NCI-H1694 (cell line): Measurements from ENCODE around the gene CIAPIN1.

ENCODE experiments used
- DNase-seq: peaks from one replicate; lab custom pipeline; 2025; lab: John Stamatoyannopoulos, UW

Gene CIAPIN1

DNA sequence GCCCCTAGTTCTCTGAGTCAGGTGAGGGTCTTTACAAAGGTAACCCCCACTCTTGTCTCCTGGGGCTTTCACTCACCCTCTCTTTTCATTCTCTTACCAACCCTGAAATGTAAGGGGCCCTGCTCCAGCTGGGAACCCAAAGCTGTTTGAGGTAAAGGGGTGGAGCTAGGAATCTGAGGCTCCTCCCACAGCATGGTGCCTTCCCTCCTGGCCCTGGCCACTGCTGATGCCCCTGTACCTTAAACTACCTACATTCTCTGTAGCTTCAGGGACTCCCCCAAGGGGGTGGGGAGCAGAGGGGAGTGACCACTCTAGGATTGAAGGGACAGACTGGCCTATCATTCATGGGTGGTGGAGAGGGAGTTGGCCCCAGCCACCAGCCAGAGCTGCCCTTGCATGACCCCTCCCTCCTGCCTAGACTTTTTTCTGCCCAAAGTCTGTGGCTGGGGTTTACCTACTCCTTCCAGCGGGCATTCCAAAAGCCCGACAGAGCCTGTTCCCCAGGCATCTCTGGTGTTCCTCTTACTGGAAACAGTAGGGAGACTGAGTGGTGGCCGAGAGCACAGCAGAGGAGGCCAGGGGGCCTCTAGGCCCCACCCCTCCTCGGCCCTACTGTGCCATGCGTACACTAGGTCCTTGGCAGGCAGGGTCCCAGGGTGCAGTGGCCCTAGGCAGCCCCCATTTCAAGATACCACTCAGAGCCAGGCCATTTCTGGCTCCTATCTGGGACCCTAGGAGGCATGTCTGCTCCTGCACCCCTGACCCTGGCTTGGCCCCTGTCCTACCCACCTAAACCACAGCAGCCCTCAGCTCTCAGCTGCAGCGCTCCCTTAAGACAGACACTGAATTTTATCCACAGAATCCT lies 29.6 kb upstream of the CIAPIN1 start:
- DNase-seq, result no peak

DNA sequence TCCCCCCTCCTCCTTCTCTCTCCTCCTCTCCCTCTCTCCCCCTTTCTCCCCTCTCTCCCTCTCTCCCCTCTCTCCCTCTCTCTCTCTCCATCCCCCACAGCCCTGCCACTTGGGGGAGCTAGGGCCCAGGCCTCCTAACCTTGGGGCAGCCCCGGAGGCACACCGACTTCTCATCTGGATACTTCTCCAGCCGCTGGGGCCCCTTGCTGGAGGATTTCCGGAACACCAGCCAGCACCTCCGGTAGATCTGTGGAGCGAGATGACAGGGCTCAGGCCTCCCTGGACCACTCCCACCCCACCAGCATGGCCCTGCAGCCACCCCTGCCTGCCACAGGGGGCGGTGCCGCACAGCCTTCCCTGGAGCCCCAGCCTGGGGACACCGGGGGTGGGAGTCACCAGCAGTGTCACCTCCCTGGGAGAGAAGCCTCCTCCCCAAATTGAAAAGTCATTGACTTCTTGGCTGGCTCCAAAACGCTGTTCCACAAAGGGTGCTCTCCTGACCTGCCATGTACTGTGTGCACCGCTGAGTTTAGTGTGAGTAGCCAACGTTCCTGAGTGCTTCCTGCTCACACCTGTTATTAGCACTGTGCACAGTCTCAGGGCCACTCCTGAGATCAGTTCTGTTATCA lies 28.6 kb upstream of the CIAPIN1 start:
- DNase-seq, result no peak

DNA sequence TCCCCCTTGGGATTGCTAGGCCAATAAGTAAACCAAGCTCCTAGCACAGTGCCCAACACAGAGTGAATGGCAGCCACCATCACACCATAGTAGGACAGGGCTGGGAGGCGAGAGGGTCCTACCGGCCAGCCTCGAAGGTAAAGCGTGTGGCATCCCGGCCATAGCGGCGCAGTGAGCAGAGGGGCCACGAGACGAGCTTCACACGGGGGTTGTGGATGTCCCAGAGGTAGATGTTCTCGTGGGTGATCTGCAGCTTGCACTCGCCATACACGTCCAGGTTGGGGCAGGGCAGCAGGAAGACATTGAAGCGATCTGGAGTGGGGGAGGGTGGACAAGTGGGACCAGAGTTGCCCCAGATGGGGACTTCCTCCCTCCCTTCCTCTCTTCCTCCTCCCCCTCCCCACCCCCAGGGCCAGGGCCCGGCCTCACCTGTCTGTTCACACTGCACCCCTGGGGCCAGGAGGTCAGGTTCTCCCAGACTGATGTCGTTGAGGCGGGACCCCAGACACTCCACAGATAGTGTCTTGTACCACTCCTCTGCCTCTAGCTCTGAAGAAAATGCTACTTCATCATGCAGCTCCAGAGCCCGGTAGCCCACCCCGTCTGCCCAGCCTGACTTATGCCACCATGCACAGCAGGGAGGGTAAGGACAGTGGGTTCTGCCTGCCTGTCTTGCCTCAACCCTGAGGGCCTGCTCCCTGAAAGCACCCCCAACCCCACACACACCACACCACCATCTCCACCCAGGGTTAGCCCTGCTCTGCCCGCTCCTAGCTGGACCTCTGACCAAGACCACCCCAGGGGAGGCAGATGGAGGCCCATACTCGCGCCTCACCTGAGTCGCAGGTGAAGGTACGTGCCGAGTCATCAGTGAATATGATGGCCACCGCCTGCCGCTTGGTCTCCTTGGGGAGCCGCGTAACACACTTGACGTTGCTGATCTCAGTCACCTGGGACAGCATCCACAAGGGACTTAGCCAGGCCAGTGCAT lies 27.8 kb upstream of the CIAPIN1 start:
- no peak for DNase-seq

DNA sequence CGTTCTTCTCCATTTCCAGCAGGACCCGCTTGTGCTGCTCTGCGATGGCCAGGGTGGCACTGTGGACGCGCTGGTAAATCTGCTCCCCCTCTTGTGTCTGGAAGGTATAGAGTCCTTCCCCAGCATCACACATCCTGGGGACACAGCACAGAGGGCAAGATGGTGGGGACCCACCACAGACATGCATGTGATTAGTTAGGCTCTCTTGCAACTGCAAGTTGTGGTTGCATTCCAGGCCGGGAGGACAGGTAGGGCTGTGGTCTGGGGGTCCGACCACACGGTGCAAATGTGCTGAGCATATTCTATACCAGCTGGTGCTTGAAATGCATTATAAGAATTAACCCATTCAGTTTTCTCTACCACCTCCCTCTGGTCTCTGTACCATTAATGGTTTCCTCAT lies 26.7 kb upstream of the CIAPIN1 start:
- DNase-seq, result no peak

DNA sequence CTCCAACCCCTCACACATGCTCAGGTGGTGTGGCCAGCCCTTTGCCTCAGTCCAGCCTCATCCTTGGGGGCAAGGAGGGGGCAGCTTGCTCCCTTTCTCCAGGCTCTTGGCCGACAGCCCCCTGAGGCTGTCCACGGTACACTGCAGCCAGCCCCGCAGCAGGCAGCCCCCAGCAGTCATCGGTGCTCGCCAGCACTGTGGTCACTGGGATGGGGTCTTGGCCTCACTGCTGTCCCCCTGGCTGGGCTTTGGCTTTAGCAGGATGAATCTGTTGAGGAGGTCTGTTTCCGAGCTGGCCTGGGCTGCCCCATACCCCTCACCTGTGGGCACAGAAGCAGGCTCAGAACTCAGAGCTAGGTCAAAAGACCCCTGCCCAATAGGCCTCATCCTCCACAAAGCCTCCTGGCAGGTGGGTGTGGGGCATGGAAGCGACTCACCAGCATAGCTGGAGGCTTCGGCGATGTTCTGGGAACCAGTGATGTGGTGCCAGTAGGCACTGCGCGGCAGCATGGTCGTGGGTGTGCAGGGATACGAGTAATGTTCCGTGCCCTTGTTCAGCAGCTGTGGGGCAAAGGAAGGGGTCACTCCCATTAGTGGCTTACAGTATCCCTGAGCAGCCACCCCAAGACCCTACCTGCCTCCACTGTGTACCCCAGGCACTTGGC lies 26.1 kb upstream of the CIAPIN1 start:
- no peak for DNase-seq

DNA sequence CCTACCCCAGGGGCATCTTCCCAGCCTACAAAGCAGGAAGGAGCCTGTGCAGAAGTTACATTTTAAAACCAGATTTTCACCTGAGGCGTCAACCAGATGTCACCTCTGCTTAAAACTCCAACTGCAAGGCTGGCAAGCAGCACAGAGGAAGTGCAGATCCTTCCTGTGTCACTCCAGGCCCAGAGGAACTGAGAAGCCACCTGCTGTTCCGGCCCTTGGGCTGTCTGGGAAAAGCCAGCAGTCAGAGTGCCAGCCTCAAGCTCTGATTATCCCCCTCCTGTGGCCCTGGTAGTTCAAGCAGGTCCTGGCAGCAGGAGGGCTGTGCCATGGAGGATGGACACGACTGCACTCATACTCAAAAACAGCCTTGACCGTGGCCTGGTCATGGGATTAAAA lies 25.5 kb upstream of the CIAPIN1 start:
- no peak for DNase-seq

DNA sequence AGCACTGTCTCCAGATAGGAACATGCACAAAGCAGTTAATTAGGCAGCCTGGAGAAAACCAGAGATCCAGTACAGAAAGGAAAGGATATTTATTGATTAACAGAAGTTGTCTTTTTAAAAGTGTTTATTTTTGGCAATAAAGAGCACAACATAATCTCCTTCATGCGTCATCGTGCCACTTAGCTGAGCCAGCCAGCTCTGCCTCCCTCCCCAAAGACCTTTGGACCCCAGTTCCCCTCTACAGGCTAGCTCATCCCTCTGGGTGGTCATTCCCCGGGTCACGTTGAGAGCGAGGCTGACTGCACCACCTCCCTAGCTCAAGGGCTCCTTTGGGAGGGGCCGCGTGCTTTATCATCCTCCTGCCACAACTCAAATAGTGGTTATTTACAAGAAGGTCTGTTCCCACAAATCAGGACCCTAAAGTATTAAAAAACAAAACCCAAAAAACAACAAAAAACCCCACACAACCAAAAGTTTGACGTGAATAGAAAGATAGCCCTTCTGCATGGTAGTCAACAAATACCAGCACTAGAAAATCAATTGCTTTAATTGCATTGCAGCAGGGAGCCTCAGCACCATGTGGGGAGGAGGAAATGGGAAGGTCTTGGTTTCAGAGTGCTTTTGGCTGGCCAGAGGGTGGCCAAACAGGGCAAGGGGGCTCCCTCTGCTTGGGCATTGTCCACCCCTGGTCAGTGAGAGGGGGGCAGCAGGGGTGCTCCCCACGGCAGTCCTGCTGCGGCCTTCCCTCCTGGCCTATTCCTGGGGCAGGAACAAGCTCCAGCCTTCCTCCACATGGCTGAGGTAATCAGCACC lies 24.9 kb upstream of the CIAPIN1 start:
- DNase-seq, result no peak

DNA sequence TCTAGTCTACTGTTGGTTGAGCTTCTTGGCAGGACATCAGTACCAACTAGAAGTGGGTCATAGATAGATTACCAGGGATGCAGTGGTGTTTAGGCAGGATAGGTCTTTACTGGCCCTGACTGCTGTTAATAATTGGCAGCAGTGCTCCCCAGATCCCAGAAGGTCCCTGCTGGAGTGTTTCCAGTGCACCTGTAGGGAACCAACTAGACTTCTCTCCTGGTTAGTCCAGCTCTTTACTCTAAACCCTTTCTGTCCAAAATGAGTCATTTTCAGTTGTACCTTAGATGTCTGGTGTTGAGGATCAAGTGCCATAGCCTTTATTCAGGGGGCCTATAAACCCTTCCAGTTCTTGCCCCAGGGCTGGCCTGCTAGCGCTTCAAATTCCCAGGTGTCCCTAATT lies 24.0 kb upstream of the CIAPIN1 start:
- no peak for DNase-seq

DNA sequence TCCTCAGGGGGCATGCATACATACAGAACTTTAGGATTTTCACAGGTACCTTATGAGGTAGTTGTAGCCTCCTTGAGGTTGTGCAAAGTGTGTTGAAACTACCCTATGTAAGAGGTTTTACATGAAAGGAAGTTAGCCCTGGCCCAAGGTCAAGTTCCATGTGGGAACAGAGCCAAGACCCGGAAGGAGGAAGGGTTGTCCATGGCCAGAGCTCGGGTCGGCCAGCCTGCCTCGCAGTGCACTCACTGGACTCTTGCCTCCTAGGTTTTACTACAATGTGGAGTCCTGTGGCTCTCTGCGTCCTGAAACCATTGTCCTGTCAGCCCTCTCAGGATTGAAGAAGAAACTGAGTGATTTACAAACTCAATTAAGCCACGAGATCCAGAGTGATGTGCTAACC lies 23.5 kb upstream of the CIAPIN1 start:
- DNase-seq, result no peak

DNA sequence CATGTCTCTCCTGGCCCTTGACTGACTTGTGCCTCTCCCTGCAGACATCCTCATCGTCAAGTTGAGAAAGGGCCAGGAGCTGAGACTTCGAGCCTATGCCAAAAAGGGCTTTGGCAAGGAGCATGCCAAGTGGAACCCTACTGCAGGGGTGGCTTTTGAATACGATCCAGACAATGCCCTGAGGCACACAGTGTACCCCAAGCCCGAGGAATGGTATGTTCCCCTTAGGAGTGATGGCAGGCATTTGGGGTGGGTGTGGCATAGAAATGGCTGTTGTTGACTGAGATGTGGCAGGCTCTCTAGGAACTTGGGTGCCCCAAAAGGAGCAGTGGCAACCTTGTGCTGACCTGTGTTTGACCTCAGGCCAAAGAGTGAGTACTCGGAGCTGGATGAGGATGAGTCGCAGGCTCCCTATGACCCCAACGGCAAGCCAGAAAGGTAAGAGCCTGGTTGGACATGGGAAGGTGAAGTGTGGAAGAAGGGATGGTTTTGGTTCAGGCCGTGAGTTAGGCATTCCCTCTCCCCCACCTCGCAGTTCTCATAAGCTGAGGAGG lies 22.8 kb upstream of the CIAPIN1 start:
- DNase-seq, result no peak

DNA sequence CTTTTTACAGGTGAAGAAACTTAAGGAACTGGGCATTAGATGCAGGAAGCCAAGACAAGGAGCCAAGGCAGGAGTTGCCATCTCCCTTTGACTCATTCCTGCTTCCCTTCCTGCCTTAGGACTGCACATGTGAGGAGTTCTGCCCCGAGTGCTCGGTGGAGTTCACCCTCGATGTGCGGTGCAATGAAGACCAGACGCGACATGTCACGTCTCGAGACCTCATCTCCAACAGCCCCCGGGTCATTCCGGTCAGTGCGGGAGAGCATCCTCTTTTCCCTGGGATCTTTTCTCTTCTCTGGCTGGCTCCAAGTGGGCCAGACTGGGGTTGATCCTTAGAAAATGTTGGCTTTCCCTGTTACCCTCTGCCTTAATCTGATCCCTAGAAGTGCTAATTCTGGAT lies 21.9 kb upstream of the CIAPIN1 start:
- no peak for DNase-seq

DNA sequence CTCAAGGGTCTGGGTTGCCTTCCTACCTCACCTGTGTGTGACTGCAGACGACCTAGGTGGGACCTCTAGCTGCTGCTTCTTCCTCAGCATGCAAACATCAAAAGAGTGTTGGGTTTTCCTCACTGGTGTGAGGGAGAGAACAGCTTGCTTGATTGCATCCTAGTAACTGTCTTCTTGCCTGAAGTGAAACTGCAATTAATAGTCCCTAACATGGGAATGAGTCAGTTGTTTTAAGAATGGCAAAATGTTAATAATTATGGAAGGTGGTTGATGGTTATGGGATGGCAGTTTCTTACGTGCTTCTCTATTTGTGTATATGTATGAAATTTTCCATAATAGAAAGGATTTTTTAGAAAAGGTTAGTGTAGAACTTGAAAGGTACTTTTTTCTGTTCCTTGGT lies 21.2 kb upstream of the CIAPIN1 start:
- no peak for DNase-seq

DNA sequence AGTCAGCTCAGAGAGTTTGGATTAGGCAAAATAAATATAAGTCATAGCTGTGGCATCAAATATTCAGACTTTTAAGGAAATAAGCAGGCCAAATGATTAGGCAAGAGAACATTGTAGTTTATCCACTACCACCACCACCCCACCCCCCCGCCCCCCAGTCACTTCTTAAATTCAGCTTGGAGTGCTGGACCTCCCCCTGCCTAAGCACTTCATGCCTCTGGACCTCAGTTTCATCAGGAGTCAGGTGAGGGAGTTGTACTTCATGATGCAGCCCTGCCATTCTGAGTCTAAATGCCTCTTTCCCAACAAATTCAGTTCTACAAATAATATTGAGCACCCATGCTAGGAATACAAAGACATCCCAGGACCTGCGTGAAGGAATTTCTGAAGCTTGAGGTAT lies 17.3 kb upstream of the CIAPIN1 start:
- no peak for DNase-seq

DNA sequence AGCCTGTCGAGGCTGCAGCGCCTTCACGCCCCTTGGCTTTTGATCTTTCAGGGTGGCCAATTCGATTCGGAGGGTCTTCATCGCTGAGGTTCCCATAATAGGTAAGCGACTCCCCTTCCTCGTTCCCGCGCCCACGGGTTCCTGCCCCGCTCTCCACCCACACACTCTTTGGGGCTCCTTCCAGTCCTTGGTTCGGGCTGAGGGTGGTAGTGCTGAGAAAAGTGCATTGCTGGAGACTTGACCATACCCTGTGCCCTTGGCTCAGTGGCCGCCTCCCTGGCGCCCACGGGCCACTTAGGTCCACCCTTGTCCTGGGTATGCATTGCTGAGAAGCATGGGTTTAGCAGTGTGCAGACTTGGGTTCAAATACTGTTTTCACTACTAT lies 15.8 kb upstream of the CIAPIN1 start:
- DNase-seq, result no peak

DNA sequence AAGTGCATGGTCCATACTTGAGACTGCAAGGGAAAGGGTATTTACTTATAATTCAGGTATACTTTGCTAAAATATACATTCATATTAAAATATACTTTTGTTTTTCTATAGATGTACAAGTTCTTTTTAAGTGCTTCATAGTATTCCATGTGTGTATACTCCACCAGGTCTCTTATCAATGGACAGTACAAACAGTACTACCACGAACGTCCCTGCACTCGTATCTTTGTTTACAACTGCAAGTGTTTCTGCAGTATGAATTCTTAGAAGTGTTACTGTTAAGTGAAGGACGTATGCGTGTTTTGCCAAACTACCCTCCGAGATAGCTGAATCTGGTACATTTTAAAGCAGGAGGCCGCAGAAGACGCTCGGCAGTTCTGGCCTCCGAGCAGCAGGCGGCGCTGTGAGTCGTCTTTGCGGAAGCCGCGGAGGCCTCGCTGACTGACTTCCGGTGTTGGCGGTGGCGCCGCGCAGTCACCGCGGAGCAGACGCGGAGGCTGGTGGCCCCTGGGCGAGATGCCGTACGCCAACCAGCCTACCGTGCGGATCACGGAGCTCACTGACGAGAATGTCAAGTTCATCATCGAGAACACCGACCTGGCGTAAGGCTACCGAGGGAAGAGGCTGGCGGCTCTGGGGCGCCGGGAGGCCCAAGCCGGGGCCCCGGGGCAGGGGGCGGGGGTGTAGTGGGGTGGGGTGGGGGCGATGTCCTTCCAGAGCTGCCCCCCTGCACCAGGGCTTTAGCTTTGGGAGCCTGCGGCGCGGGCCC lies 15.2 kb upstream of the CIAPIN1 start, which contains the start of gene POLR2C:
Gene POLR2C (plus strand): TSS at position 471 of the 769 bp plus-strand sequence. CDS start 46 bp downstream, at position 517.
- DNase-seq, result peak; percentile 44

DNA sequence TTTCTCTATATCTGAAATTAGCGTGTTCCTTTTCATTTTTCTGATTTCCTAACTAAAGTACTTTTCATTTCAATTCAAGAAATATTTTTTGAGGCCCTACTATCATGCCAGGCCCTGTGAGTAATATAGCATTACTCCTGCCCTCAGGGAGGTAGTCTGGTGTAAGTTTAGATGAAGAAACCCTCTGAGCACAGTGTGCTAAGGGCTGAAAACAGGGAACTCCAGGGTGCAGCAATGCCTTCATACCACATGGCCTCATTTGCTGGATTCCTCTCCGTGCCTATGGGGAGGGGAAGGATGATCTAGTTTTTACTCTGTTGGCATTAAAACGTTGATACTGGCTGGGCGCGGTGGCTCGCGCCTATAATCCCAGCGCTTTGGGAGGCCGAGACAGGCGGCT lies 4.8 kb upstream of the CIAPIN1 start:
- DNase-seq, result no peak

DNA sequence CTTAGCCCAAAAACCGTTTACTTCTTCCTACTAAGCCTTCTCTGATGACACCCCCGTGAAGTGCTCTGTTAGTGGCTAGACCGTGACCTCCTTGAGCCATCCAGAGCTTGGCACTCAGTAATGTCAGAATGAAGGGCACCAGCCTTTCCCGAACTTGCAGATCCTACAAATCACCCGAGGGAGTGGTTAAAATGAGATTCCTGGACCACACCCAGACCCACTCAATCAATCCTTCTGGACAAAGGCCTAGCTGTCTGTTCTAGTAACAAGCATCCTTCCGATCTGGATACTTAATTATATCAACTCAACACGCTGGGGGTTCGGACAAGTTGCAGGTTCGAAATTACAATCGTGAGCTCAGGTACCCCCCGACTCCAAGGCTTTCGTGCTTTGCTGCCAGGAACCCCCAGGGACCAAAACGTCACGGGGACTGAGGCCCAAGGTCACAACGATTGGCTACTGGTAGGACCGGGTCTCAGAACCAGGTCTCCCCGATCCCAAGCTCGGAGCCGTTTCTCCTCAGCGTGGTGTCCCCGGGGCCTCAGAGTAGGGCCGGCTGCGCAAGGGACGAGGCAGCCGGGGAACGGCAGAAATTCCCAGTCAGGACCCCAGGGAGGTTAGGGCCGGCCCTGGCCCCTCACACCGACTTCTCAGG lies 527 bp downstream of the CIAPIN1 start:
- DNase-seq, result peak; percentile 26

DNA sequence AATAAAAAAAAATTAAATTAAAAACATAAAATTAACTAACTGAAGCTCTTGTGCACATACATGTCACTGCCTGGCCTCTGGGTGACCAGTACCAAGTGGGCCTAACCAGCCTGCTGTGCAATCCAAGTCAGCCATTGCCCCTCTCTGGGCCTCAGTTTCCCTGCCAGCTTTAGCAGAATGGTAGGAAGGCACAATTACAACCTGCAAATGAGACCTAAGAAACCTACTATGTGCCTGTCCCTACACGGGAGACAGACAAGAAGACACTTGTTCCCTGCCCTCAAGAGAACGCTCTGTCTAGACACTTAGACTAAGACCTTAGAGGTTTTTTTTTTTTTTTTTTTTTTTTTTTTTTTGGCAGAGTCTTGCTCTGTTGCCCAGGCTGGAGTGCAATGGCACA lies 1.7 kb downstream of the CIAPIN1 start:
- no peak for DNase-seq

DNA sequence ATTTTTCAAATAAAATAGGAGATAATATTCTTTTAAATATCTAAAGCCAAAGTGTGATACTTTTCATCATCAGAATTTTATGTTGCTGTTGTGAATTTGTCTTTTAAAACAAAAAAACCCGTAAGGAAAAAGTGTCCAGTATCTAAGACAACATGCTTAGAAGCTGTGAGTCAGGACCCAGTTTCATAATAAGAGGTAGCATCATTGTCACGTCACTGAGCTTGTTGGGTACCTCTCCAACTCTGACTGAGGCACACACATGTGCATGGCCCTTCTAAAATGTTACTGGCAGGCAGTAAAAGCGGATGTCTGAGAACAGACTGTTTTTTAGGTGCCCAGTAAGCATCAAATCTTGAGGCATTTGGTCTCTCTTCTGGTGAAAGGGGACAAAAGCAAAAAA lies 2.5 kb downstream of the CIAPIN1 start:
- DNase-seq, result no peak
